K562 (cell line): ENCODE measurements around the gene GOLGA2. TPM values are rescaled to one million over a fixed set of nuclear protein-coding genes. Genes with fewer than 3 reads are reported as not detected.

ENCODE experiments used
- ARHGAP35 ChIP-seq: fragments of 450-650 bp; IDR thresholded peaks from 2 replicates; pipeline ENCODE4 v1.6.1; 2018; ENCODE audit not compliant: partially characterized antibody
- ATF2 ChIP-seq: sonication (generic); formaldehyde crosslinking; IDR thresholded peaks from 2 replicates; pipeline ENCODE4 v1.8.1; 2022; ENCODE audit warnings: missing genetic modification reagents
- CBFA2T3 ChIP-seq: fragments of 450-650 bp; IDR thresholded peaks from 2 replicates; pipeline ENCODE4 v1.6.1; 2017
- ETV1 ChIP-seq: fragments of 450-650 bp; conservative IDR thresholded peaks from 2 replicates; pipeline ENCODE4 v1.6.1; 2016; ENCODE audit warnings: missing genetic modification characterization, control low read depth, low read depth, missing compliant biosample characterization
- FOXK1 ChIP-seq: sonication (generic); formaldehyde crosslinking; IDR thresholded peaks from 2 replicates; pipeline ENCODE4 v1.8.0; 2022; ENCODE audit warnings: missing genetic modification reagents, mild to moderate bottlenecking, borderline replicate concordance
- FOXK2 ChIP-seq, 2 experiments: fragments of 450-650 bp; IDR thresholded peaks in 1 of 2; conservative IDR thresholded peaks in 1 of 2; 2 replicates each; pipeline ENCODE4 v1.6.1; 2016; ENCODE audit warnings: low read depth in 2 of 2, mild to moderate bottlenecking in 1 of 2
- HIVEP1 ChIP-seq: fragments of 250-450 bp; sonication (Bioruptor Pico); IDR thresholded peaks from 2 replicates; pipeline ENCODE4 v1.4.0; 2020; ENCODE audit warnings: mild to moderate bottlenecking
- KLF1 ChIP-seq: fragments of 450-650 bp; IDR thresholded peaks from 2 replicates; pipeline ENCODE4 v1.6.1; 2016; ENCODE audit warnings: missing genetic modification characterization, missing compliant biosample characterization
- KLF10 ChIP-seq: fragments of 250-450 bp; sonication (Bioruptor Pico); IDR thresholded peaks from 2 replicates; pipeline ENCODE4 v1.6.1; 2021; ENCODE audit warnings: matching md5 sums
- MCM5 ChIP-seq: fragments of 450-650 bp; IDR thresholded peaks from 2 replicates; pipeline ENCODE4 v1.6.1; 2016; ENCODE audit warnings: low read depth
- NRF1 ChIP-seq, 2 experiments: fragments of 450-650 bp; IDR thresholded peaks in 1 of 2; conservative IDR thresholded peaks in 1 of 2; 2 replicates each; pipeline ENCODE4 v1.6.1; 2014; ENCODE audit warnings: mild to moderate bottlenecking in 2 of 2
- RUNX1 ChIP-seq: sonication (generic); IDR thresholded peaks from 2 replicates; pipeline ENCODE4 v1.6.1; 2016; ENCODE audit warnings: antibody characterized with exemption, low read depth
- TEAD2 ChIP-seq: fragments of 450-650 bp; IDR thresholded peaks from 2 replicates; pipeline ENCODE4 v1.6.1; 2016; ENCODE audit warnings: missing genetic modification characterization, control low read depth, missing compliant biosample characterization
- YY1 ChIP-seq, 3 experiments: IDR thresholded peaks; 2 replicates each; pipeline ENCODE4 v1.6.1; 2011; ENCODE audit warnings: low read length in 2 of 3, mild to moderate bottlenecking in 2 of 3, moderate library complexity in 2 of 3, borderline replicate concordance in 1 of 3, control low read depth in 1 of 3, low read depth in 1 of 3; ENCODE audit not compliant: insufficient read depth in 3 of 3, insufficient replicate concordance in 2 of 3, control insufficient read depth in 1 of 3, insufficient read length in 1 of 3; ENCODE audit errors: extremely low read depth in 1 of 3
- ZBTB9 ChIP-seq: fragments of 450-650 bp; formaldehyde crosslinking; IDR thresholded peaks from 2 replicates; pipeline ENCODE4 v1.4.0; 2020; ENCODE audit warnings: mild to moderate bottlenecking, moderate library complexity
- ZFX ChIP-seq: sonication (generic); formaldehyde crosslinking; IDR thresholded peaks from 2 replicates; pipeline ENCODE4 v1.8.0; 2022; ENCODE audit warnings: mild to moderate bottlenecking, missing genetic modification reagents, moderate library complexity
- ZNF384 ChIP-seq: IDR thresholded peaks from 2 replicates; pipeline ENCODE4 v1.6.1; 2012; ENCODE audit warnings: low read depth, low read length, improper control_type of control experiment
- ZNF586 ChIP-seq: fragments of 450-650 bp; formaldehyde crosslinking; conservative IDR thresholded peaks from 2 replicates; pipeline ENCODE4 v1.4.0; 2020; ENCODE audit warnings: mild to moderate bottlenecking, moderate library complexity
- polyA plus RNA-seq, 8 experiments: library from polyadenylated mRNA; depleted of rRNA in 4 of 8; stranded (reverse) in 5 of 8; unstranded in 3 of 8; fragments of >200 nt; fragmentation: Nextera tagmentation in 2 of 8; fragmentation: Illumina TruSeq in 1 of 8; extraction: Ambion mirVana in 2 of 8; extraction: Trizol in 1 of 8; gene quantifications; 2 replicates each; pipeline versions ENCODE4 v1.2.1 to v1.2.3, GENCODE V29; 2011 to 2014; ENCODE audit warnings: inconsistent platforms in 1 of 8, missing spikeins in 1 of 8
- total RNA-seq, 7 experiments: library from RNA; depleted of rRNA in 6 of 7; stranded (reverse); fragments of >200 nt in 6 of 7; fragmentation: Illumina TruSeq in 2 of 7; extraction: Trizol in 2 of 7; gene quantifications; 2 replicates each; pipeline versions ENCODE4 v1.2.1 to v1.2.3, GENCODE V29; 2011 to 2021; ENCODE audit warnings: low replicate concordance in 1 of 7
- TF ChIP-seq, protein P1 (sequence below): fragments of 250-450 bp; sonication (Bioruptor Pico); IDR thresholded peaks from 2 replicates; pipeline ENCODE4 v1.5.0; 2021; ENCODE audit warnings: mild to moderate bottlenecking, borderline replicate concordance
- TF ChIP-seq, protein P2 (sequence below): sonication (generic); IDR thresholded peaks from 2 replicates; pipeline ENCODE4 v1.6.1; 2016

The GOLGA2 gene
- total and polyA plus RNA-seq, 9 of the 15 experiments (the other 6 are each of a cell fraction or from before 2014, with no cell fraction given) = 15.7 to 138 (median 76.0) TPM

DNA sequence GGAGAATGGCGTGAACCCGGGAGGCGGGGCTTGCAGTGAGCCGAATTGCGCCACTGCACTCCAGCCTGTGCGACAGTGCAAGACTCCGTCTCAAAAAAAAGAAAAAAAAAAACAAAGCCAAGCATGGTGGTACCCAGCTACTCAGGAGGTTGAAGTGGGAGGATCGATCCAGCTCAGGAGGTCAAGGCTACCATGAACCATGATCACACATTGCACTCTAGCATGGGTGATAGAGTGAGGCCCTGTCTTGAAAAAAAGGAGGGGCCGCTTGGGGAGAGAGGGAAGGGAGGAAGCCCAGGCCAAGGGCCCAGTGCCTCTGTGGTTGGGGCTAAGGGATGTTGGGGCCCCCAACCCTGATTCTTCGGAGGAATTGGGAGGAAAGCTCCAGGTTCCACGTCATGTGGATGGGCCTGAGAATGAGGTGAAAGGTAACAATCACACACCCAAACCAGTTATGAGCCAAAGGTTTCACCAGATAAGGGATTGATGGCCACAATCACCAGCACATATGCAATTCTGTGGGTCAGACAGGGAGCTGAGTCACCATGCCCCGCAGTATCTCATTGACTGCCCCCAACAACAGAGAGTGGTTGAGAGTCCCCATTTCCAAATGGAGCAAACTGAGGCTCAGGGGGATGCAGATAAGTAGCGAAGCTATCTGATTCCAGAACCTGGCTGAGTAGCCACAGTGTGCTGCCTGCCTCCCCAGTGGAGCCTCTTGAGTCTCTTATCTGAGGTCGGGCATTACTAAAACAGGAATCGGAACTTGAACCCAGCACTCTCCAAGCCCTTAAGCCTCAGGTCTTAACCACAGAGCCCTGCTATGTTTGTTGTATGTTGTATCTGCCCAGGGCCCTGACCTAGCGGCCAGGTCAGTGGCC, 20.8 kb upstream of the GOLGA2 start (continued):
- peak in 1 of 3 experiments; percentile 37 for TF ChIP-seq YY1 (IDR thresholded peaks at IDR 0.05; ENCODE audit: borderline replicate concordance in 1 of 3, control insufficient read depth in 1 of 3, extremely low read depth in 1 of 3, insufficient read depth in 3 of 3, insufficient read length in 1 of 3, insufficient replicate concordance in 2 of 3, low read depth in 1 of 3, low read length in 2 of 3)
- TF ChIP-seq FOXK2 (conservative IDR thresholded peaks at IDR 0.05 in 1 of 2, IDR thresholded peaks at IDR 0.05 in 1 of 2; ENCODE audit: low read depth in 2 of 2) = no peak
- no peak for TF ChIP-seq TEAD2 (tag)
- TF ChIP-seq HIVEP1 (CRISPR knock-in tag) = no peak
- no peak for TF ChIP-seq NRF1 (conservative IDR thresholded peaks at IDR 0.05 in 1 of 2, IDR thresholded peaks at IDR 0.05 in 1 of 2)
- TF ChIP-seq CBFA2T3 = no peak
- peak; percentile 95 for TF ChIP-seq KLF1
- no peak for TF ChIP-seq ZFX
- no peak for TF ChIP-seq RUNX1
- no peak for TF ChIP-seq MCM5
- TF ChIP-seq, protein P1, sequence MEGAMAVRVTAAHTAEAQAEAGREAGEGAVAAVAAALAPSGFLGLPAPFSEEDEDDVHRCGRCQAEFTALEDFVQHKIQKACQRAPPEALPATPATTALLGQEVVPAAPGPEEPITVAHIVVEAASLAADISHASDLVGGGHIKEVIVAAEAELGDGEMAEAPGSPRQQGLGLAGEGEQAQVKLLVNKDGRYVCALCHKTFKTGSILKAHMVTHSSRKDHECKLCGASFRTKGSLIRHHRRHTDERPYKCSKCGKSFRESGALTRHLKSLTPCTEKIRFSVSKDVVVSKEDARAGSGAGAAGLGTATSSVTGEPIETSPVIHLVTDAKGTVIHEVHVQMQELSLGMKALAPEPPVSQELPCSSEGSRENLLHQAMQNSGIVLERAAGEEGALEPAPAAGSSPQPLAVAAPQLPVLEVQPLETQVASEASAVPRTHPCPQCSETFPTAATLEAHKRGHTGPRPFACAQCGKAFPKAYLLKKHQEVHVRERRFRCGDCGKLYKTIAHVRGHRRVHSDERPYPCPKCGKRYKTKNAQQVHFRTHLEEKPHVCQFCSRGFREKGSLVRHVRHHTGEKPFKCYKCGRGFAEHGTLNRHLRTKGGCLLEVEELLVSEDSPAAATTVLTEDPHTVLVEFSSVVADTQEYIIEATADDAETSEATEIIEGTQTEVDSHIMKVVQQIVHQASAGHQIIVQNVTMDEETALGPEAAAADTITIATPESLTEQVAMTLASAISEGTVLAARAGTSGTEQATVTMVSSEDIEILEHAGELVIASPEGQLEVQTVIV (CRISPR knock-in tag) = no peak
- no peak for TF ChIP-seq ATF2
- TF ChIP-seq, protein P2, sequence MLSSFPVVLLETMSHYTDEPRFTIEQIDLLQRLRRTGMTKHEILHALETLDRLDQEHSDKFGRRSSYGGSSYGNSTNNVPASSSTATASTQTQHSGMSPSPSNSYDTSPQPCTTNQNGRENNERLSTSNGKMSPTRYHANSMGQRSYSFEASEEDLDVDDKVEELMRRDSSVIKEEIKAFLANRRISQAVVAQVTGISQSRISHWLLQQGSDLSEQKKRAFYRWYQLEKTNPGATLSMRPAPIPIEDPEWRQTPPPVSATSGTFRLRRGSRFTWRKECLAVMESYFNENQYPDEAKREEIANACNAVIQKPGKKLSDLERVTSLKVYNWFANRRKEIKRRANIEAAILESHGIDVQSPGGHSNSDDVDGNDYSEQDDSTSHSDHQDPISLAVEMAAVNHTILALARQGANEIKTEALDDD = no peak
- TF ChIP-seq ZBTB9 = no peak
- TF ChIP-seq KLF10 (CRISPR knock-in tag) = no peak
- no peak for TF ChIP-seq FOXK1 (CRISPR knock-in tag)
- no peak for TF ChIP-seq ETV1 (tag)
- no peak for TF ChIP-seq ARHGAP35
- TF ChIP-seq ZNF586 (CRISPR knock-in tag) = no peak
- peak; percentile 86 for TF ChIP-seq ZNF384
